Spleen (tissue), 7 donors: ENCODE measurements around the gene PERM1.

Source experiments
- CTCF ChIP-seq, 11 experiments: fragments of 200-600 bp in 7 of 11; fragments of 450-650 bp in 4 of 11; sonication (generic) in 4 of 11; IDR thresholded peaks in 8 of 11; conservative IDR thresholded peaks in 3 of 11; 1 replicate in 7 of 11; 2 replicates in 4 of 11; pipeline versions ENCODE4 v1.4.0 to v1.8.0; 2016 to 2021; ENCODE audit warnings: antibody characterized with exemption in 11 of 11, inconsistent platforms in 4 of 11, mild to moderate bottlenecking in 1 of 11
- POLR2A ChIP-seq, 3 donors: fragments of 450-650 bp; IDR thresholded peaks; one replicate each; pipeline ENCODE4 v1.5.1; 2017; ENCODE audit warnings: antibody characterized with exemption in 3 of 3, mild to moderate bottlenecking in 1 of 3
- donor health status: DM: no; HTN: no; CAD: no; lungs with moderate emphysema.
- donor health status: DM: no; HTN: no; CAD: no.
- donor health status: DM: no; HTN: no; CAD: no.

- TF ChIP-seq CTCF (IDR thresholded peaks at IDR 0.05 in 8 of 11, conservative IDR thresholded peaks at IDR 0.05 in 3 of 11) = no peak
- TF ChIP-seq POLR2A (IDR thresholded peaks at IDR 0.05) = no peak
Measured at GRCh38 chr1:1004780-1005697, 23.1 kb upstream of the PERM1 start.
